GM12872 (cell line): ENCODE data around the gene TMEM131L.

Experiments used
- CTCF ChIP-seq: IDR thresholded peaks from 3 replicates; pipeline ENCODE4 v1.5.1; 2011; ENCODE audit warnings: low read depth, mild to moderate bottlenecking, low read length, moderate library complexity; ENCODE audit not compliant: insufficient read depth

Gene TMEM131L

GRCh38 chr4:153622778-153623240, 156.6 kb downstream of the TMEM131L start:
- TF ChIP-seq CTCF: no peak

- TF ChIP-seq CTCF: no peak
Measured at GRCh38 chr4:153623491-153623890, 157.3 kb downstream of the TMEM131L start.

GRCh38 chr4:153628796-153629315, 162.7 kb downstream of the TMEM131L start:
- no peak for TF ChIP-seq CTCF

GRCh38 chr4:153629776-153630175, 163.6 kb downstream of the TMEM131L start:
- TF ChIP-seq CTCF: no peak

DNA sequence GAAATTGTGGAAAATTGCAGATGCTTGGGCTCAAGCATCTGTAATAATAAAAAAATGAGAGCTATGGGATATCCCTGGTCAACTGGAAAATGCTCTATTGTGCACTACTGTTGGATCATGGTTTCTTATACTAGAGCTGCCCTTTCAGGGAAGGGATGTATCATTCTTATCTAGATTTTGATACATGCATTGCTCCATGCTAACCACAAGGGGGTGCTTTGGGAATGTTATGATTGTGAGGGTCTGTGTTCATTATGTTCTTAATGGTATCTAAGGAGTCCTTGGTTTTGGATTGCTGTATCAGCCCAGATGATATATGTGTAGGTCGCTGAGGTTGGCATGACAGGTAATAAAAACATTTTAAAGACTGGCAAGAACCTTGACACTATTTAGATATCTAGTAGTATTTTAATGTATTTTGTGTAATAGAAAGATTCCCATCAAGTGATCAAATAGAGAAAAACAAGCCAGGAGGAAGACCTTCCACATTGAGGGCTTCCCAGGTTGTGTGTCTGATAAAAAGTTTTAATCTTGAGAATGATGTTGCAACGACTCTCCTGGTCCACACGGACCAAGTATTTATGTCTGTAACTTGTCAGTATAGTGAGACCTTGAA, 168.7 kb downstream of the TMEM131L start:
- peak; percentile 60 for TF ChIP-seq CTCF

DNA sequence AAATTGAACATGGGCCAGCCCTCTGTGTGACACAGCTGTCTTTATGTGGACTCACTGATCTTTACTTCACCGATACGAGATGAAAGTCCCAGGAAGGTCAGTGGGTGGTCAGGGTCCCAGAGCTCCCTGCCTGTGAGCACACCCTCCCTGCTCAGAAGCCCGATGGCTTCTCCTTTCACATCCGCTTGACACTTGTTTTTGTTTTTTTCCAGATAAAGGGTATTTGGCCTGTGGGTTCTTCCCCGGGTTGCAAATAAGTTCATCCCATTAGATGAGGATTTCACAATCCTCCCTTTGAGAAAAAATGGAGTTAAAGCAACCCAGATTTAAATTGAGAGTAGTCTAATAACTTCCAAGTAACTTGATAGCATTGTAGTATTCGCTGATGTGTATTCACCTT, 169.7 kb downstream of the TMEM131L start:
- TF ChIP-seq CTCF: no peak

- TF ChIP-seq CTCF: no peak
Measured at GRCh38 chr4:153637201-153637600, 171.0 kb downstream of the TMEM131L start.
